A549 (cell line): Measurements from ENCODE around the gene RNF4.

ENCODE experiments used
- JUN ChIP-seq, 2 experiments: fragments of >200 bp; sonication (Bioruptor Twin); formaldehyde crosslinking; IDR thresholded peaks; 2 replicates in 1 of 2; 3 replicates in 1 of 2; pipeline ENCODE4 v1.6.1; 2016 to 2017
- MAZ ChIP-seq: fragments of 150-350 bp; IDR thresholded peaks from 2 replicates; pipeline ENCODE4 v1.6.1; 2014; ENCODE audit warnings: antibody characterized with exemption, low read depth, low read length, borderline replicate concordance
- PHF8 ChIP-seq: fragments of 200-600 bp; sonication (generic); IDR thresholded peaks from 2 replicates; pipeline ENCODE4 v1.6.1; 2016; ENCODE audit warnings: low read depth, mild to moderate bottlenecking, antibody characterized with exemption, moderate library complexity, borderline replicate concordance
- POLR2AphosphoS2 ChIP-seq: conservative IDR thresholded peaks from 2 replicates; pipeline ENCODE4 v1.6.1; 2012; ENCODE audit warnings: low read length, improper control_type of control experiment, inconsistent platforms
- REST ChIP-seq: fragments of 200-600 bp; sonication (generic); IDR thresholded peaks from 2 replicates; pipeline ENCODE4 v1.6.1; 2016; ENCODE audit warnings: antibody characterized with exemption, mild to moderate bottlenecking, moderate library complexity
- TFCP2L1 ChIP-seq: fragments of 250-450 bp; sonication (Bioruptor Pico); IDR thresholded peaks from 2 replicates; pipeline ENCODE4 v1.5.0; 2021; ENCODE audit warnings: mild to moderate bottlenecking
- TF ChIP-seq, protein P1 (sequence below): fragments of >200 bp; sonication (Bioruptor Twin); formaldehyde crosslinking; IDR thresholded peaks from 3 replicates; pipeline ENCODE4 v1.5.1; 2016

- TF ChIP-seq, protein P1, sequence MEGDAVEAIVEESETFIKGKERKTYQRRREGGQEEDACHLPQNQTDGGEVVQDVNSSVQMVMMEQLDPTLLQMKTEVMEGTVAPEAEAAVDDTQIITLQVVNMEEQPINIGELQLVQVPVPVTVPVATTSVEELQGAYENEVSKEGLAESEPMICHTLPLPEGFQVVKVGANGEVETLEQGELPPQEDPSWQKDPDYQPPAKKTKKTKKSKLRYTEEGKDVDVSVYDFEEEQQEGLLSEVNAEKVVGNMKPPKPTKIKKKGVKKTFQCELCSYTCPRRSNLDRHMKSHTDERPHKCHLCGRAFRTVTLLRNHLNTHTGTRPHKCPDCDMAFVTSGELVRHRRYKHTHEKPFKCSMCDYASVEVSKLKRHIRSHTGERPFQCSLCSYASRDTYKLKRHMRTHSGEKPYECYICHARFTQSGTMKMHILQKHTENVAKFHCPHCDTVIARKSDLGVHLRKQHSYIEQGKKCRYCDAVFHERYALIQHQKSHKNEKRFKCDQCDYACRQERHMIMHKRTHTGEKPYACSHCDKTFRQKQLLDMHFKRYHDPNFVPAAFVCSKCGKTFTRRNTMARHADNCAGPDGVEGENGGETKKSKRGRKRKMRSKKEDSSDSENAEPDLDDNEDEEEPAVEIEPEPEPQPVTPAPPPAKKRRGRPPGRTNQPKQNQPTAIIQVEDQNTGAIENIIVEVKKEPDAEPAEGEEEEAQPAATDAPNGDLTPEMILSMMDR, result no peak
- no peak for TF ChIP-seq JUN (IDR thresholded peaks at IDR 0.05)
- TF ChIP-seq REST, result no peak
- no peak for TF ChIP-seq POLR2AphosphoS2
- TF ChIP-seq TFCP2L1 (CRISPR knock-in tag), result no peak
- TF ChIP-seq PHF8, result no peak
- no peak for TF ChIP-seq MAZ
These were observed 40.3 kb upstream of the RNF4 start for GRCh38 chr4:2428496-2429213.
